ENCODE data around the gene FAM83B.

DNA sequence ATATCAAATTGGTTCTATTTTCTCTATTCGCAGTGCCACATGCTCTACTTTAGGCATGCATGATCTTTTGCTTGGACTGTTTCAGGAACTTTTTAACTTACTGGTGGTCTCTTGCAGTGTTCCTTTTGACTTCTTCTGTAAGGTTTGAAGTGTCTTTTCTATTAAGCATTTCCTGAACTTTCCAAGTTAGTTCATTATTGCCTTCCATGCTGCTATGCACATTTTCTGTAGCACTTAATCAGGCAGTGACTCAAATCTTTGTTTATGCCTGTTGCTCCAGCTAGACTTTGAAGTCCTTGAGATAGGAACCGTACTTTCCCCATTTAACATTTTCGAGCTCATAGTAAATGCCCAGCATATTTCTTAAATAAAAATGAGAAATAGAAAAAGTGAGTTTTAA is 52.2 kb downstream of the FAM83B start:
- TF ChIP-seq, protein P1, sequence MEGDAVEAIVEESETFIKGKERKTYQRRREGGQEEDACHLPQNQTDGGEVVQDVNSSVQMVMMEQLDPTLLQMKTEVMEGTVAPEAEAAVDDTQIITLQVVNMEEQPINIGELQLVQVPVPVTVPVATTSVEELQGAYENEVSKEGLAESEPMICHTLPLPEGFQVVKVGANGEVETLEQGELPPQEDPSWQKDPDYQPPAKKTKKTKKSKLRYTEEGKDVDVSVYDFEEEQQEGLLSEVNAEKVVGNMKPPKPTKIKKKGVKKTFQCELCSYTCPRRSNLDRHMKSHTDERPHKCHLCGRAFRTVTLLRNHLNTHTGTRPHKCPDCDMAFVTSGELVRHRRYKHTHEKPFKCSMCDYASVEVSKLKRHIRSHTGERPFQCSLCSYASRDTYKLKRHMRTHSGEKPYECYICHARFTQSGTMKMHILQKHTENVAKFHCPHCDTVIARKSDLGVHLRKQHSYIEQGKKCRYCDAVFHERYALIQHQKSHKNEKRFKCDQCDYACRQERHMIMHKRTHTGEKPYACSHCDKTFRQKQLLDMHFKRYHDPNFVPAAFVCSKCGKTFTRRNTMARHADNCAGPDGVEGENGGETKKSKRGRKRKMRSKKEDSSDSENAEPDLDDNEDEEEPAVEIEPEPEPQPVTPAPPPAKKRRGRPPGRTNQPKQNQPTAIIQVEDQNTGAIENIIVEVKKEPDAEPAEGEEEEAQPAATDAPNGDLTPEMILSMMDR (IDR thresholded peaks at IDR 0.05; ENCODE audit: low read length): no peak
- TF ChIP-seq EZH2 (IDR thresholded peaks at IDR 0.05; ENCODE audit: borderline replicate concordance, low read length): no peak
